HG03159 (cell line): ENCODE measurements around the gene RNFT2.

ENCODE experiments used
- ATAC-seq: cut with Tn5 transposase; IDR thresholded peaks from one replicate; pipeline ENCODE4 v1.9.1; 2021; ENCODE audit warnings: mild to moderate bottlenecking, moderate library complexity; ENCODE audit not compliant: unreplicated experiment

The RNFT2 gene

DNA sequence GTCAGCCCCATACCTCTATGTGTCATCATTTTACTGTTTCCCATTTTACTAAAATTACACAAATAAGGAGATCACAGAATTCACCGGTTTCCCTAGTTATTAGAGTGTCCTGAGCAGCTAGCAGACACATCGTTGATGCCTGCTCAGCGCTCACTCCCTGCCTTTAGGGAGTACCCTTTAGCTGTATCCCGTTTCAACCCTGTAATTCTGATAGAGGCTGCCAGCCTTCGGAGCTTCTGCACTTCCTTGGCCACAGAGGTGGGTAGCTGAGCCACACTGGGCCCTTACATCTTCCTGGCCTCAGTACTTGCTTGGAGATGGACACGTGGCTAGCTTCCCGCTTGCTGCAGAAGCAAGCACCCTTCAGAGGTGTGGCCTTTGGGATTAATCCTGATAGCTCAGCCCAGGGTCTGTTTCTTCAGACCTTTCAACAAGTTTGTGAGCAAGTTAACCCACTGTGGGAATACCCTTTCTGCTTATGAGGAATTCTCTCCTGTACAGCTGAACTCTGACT, 158.4 kb downstream of the RNFT2 start:
- no peak for ATAC-seq

- ATAC-seq = no peak
Observed at GRCh38 chr12:116897476-116897875, 159.4 kb downstream of the RNFT2 start.

GRCh38 chr12:116898669-116899068, 160.6 kb downstream of the RNFT2 start:
- no peak for ATAC-seq

DNA sequence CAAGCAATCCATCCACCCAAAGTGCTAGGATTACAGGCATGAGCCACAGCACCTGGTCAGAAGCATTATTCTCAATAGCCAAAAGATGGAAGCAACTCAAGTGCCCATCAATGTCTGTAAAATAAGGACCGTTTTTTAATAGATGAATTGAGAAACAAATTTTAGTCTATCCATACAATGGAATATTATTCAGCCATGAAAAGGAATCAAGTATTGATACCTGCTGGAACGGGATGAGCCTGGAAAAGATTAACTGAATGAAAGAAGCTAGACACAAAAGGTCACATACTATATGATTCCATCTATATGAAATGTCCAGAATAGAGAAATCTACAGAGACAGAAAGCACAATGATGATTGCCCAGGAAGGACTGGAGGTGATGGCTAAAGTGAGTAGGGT, 163.5 kb downstream of the RNFT2 start:
- no peak for ATAC-seq
